HG03108 (cell line): ENCODE results near the gene NDC1.
"Not testable (repeated sequence)": the region's sequence is repeated elsewhere in the genome, so short reads cannot be mapped to it uniquely, and the experiment has no call there.

Experiments
- ATAC-seq: cut with Tn5 transposase; IDR thresholded peaks from one replicate; pipeline ENCODE4 v1.9.1; 2021; ENCODE audit warnings: moderate library complexity; ENCODE audit not compliant: unreplicated experiment

Gene NDC1, protein sequence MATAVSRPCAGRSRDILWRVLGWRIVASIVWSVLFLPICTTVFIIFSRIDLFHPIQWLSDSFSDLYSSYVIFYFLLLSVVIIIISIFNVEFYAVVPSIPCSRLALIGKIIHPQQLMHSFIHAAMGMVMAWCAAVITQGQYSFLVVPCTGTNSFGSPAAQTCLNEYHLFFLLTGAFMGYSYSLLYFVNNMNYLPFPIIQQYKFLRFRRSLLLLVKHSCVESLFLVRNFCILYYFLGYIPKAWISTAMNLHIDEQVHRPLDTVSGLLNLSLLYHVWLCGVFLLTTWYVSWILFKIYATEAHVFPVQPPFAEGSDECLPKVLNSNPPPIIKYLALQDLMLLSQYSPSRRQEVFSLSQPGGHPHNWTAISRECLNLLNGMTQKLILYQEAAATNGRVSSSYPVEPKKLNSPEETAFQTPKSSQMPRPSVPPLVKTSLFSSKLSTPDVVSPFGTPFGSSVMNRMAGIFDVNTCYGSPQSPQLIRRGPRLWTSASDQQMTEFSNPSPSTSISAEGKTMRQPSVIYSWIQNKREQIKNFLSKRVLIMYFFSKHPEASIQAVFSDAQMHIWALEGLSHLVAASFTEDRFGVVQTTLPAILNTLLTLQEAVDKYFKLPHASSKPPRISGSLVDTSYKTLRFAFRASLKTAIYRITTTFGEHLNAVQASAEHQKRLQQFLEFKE

DNA sequence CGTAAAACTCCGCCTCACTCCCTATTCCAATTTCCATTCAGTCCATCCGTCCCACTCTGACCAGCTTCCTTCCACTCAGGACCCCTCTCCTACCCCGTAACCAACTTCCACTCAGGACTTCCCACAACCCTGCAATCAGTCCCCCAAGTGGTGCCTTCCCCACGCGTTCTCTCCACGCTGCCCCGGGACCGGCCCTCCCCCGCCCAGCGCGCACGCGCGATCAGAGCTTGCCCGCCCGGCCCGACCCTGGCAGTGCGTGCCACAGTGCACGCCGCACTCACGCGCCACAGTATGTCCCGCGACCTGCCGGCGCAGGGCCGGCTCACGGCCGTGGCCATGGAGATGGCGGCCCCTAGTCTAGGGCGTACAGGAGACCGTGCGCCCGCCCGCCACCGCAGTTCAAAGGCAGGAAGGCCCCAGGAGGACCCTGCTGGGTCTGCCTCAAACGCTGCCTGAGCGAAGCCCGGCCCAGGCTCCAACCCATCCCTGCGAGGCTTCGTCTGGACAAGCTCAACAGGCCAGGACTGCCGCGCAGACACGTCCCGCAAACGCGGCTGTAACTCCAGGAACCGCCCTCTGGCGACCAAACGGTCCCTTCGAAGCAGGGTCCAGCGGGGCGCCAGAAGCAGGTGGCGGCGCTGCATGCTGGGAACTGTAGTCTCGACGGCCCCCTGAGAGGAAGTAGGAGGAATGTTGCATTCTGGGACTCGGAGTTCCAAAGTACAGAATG is at the start of gene NDC1:
Gene NDC1, minus strand, starts transcription at position 373 of the 730 bp plus-strand sequence. Its CDS starts 35 bp downstream, at position 338.
- ATAC-seq, result peak; percentile 84

DNA sequence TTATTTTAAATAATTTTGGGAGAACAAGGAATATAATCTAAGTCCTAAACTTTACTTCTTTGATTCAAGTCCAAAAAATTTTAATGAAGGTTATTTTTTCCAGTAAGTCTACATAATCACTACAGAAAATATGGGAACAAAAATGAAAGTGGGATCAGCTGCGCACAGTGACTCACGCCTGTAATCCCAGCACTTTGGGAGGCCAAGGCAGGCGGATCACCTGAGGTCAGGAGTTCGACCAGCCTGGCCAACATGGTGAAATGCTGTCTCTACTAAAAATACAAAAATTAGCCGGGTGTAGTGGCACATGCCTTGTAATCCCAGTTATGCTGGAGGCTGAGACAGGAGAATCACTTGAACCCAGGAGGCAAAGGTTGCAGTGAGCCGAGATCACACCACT is 45.5 kb upstream of the NDC1 start:
- ATAC-seq, result not testable (repeated sequence)

DNA sequence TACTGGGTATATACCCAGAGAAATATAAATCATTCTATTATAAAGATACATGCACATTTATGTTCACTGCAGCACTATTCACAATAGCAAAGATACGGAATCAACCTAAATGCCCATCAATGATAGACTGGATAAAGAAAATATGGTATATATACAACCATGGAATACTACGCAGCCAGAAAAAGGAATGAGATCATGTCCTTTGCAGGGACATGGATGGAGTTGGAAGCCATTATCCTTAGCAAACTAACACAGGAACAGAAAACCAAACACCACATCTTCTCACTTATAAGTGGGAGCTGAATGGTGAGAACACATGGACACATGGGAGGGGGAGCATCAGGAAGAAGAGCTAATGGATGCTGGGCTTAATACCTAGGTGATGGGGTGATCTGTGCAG is 43.8 kb upstream of the NDC1 start:
- not testable (repeated sequence) for ATAC-seq

DNA sequence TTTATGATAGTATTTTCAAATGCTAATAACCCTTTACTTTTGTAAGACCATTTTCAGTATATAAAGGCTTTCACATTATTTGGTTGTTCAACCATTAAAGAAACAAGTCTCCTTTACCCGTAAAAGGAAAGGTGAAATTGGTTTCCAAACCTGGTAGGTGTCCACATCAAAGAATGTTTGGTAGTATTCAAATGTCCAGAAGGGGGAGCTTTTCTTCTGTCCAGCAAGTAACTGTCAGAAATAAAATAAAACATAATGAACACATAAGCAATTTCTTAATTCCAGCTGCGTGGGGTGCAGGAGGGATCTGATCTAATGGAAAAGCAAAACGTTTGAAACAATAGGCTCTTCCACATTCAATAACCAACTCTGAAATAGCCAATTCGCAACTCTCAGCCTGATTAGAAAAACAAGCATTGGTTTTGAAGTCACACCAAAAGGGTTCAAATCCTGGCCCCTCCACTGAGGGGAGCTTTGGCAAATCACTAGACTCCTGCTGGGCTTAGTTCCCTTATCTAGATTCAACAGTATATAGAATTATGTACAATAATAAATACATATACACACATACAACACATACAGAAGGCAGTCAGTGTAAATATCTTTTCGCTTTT is 40.5 kb upstream of the NDC1 start:
- ATAC-seq, result no peak

DNA sequence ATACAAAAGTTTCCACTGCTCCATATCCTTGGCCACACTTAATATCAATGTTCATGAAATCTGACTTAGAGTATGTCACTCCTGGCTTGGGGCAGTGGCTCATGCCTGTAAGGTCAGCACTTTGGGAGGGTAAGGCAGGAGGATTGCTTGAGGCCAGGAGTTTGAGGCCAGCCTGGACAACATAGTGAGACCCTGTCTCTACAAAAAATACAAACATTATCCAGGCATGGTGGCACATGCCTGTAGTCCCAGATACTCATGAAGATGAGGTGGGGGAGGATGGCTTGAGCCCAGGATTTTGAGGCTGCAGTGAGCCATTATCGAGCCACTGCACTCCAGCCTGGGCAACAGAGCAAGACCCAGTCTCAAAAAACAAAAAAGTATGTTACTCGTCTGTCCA is 37.1 kb upstream of the NDC1 start:
- ATAC-seq, result not testable (repeated sequence)

DNA sequence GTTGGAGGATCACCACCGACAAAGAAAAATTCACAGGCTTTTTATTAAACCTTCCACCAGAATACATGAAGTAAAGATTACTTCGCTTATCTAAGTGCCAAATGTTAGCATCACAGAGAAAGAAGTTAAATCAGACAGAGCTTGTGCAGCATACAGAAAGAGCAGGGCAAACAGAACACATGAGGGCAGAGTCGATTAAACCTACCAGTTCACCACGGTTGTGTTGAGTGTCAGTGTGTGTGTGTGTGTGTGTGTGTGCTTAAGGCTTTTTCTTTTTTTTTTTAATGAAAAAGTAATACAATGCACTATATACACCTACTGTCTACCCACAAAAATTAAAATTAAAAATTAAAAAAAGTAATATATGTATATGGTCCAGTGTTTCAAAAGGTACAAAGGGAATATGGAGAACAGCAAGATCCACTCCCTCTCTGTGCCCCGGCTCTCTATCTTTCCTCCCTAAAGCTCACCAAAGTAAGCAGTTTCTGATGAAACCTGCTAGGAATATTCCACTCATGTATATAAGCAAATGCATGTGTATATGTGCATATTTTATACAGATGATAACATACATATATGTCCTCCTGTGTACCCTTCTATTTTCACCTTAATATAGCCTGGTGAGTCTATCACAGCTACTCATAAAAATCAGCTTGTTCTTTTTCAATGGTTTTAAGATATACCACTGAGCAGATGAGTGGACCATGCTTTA is 33.8 kb upstream of the NDC1 start:
- no peak for ATAC-seq

DNA sequence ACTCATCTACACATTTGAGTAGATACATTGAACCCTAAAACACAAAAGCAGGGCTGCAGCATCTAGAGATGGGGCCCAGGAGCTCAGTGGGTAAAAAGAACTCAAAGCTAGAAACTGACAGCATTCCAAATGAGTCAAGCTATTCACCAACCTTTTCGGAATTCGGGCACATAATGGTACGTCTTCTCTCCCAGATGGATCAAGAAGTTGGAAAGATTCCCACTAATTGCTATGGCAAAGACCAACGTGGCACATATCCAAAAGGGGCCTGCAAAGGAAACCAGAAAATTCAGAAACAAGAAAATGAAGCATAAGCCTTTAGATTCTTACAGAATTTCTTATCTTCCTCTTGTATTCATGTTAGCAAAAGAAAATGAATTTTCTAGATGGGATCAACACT is 33.1 kb upstream of the NDC1 start:
- no peak for ATAC-seq

DNA sequence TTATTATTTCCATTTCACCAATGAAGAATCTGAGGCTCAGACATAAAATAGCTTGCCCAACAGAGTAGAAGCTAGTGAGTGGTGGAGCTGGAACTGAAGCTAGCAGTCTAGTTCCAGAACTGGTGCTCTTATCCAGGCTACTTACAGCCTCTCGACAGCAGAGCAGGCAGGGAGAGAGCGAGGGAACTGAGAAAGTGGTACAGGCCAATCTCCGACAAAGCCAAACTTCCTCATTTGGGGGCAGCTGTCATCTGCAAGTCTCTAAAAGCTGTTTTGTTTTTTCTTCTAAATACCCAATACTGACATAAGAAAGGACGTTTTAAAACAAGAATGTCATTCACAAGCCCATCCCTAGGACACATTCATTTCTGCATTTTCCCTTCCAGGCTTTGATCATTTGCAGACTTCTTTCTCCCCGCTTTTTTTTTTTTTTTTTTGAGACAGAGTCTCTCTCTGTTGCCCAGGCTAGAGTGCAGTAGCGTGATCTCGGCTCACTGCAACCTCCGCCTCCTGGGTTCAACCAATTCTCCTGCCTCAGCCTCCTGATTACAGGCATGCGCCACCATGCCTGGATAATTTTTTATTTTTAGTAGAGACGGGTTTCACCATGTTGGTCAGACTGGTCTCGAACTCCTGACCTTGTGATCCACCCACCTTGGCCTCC is 31.5 kb upstream of the NDC1 start:
- ATAC-seq, result no peak

DNA sequence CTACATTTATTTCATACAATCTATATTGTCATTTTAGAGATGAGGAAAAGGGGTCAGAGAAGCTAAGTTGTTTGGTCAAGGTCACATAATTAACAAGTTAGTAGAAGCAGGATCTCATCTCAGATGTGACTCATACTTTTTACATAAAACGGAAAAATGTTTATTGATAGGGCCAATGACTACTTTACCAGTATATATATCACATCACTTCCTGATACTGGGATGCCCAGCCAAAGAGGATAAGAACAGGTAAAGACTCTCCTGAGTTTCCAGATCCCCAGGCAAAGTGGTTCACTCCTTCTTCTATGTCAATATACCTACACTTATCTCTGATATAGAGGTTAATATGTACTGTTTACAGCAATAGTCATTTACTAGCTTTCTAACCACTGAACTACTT is 30.5 kb upstream of the NDC1 start:
- ATAC-seq, result no peak

DNA sequence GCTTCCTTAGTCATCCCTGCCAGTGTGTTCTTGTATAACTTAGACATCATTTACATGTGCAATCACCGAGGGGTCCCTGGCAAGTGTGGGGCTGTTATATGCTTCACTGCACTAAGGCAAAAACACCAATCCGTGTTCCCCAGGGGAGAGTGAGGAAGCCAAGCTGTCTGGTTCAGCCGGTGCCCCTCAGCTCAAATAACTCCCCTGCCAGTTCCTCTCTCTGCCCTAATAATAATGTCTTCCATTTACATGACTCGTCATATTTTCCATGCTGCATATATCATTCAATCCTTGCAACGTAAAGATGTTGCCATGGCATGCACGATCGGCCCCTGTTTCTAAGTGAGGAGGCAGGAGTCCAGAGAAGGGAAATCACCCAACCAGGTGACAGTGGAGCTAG is 24.4 kb upstream of the NDC1 start:
- ATAC-seq, result no peak

DNA sequence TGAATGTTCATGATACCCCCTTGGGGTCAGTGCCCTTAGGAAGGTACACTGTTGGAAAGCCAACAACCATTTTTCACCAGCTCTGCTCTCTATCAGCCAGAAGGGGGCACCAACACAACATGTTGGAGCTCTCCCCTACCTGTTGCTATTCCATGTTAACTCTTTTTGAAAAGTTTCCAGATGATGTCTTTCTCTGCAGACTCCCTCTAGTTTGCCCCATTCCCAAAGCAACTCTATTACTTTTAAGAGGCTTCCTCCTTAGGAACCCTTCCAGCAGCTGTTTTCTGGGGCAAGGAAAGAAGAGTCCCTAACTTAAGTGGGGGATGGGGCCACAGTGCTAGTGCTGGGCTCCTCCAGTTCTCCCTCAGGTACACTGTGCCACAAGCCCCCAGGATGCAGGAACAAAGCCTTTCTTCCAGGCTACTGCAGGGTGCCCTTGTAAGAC is 22.9 kb upstream of the NDC1 start:
- ATAC-seq, result peak; percentile 61

DNA sequence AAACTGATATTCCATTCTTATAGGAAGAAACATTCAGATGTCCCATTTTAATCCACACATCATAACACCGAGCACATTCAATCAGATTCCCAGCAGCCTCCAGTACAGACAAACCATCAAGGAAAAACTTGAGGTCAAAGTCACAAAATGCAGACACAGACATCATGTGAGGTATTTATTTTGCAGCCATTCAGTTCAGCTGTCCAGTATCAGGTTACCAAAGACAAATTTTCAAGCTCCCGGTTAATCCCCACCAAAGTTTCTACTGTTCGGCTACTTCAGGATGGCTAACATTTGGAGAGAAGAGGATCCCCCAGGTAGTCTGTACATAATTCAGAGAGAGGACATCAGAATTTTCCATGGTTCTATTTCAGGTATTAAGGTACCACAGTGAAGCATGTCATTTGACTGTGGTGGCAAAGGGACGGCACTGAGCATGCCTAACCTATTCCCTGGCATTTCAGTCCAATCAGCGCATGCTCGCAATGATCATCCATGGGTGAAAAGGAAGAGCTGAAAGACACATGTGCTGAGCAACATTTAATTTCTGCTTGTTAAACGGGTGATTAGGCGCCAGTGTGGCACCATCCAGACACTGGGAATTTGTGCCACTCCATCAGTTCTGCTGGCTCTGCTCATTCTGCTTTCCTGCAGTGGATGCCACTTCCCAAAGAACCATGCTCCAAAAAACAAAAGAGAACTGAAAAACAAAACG is 13.6 kb upstream of the NDC1 start:
- no peak for ATAC-seq

DNA sequence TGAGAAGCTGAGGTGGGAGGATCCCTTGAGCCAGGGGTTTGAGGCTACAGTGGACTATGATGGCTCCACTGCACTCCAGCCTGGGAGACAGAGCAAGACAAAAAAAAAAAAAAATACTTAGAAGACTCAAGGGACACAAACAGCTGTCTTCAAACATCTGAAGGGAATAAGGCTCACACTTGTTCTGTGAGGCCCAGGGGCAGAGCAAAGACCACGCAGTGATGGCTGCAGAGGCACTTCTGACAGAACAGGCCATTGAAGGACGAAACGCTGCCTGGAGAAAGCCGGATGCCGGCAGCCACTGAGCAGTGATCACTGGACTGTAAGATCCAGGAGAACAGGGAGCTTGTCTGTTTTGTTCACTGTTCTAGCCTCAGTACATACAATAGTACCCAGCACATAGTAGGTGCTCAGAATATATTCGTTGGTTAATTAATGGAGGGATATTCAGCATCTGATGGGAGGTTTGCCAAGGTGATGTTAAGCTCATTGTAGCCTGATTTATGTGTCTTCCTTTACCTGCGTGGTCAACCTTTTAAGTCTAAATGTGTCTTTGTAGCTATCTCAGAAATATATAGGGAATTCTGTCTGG is 12.1 kb upstream of the NDC1 start:
- ATAC-seq, result no peak

DNA sequence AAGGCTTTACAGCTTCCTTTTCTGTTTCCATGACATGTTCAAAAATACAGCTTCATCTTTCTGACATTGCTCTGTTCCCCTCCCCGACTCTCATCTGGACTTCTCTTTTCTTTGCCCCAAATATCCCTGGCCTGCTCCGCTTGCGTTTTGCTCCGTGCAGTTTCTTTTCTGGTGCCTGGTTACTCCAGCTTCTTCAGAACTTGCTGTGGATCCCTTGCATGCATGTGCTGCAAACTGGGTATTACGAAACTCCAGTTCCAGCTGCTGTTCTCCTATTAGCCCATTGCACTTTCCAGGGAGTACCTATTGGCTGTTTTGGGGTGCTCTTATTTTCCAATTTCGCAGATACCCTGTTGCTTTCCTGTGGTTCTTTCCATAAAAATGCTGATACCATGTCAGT is 9.9 kb upstream of the NDC1 start:
- ATAC-seq, result no peak

DNA sequence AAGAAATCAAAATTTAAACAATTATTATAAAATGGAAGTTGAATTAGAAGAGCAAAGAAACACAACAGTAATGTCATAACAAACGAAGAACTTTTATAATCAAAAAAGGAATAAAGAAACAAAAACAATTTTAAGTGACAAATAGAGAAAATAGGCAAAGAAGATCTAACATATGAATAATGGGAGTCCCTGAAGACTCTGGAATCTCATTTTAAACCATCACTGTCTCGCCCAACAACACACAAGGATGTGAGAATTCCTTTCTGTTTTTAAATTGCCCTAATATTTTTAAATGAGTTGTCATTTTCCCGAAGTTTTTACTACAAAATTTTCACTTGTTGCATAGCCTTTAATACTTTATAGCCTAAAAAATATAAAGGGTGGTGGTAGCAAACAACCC is 4.3 kb upstream of the NDC1 start:
- no peak for ATAC-seq

DNA sequence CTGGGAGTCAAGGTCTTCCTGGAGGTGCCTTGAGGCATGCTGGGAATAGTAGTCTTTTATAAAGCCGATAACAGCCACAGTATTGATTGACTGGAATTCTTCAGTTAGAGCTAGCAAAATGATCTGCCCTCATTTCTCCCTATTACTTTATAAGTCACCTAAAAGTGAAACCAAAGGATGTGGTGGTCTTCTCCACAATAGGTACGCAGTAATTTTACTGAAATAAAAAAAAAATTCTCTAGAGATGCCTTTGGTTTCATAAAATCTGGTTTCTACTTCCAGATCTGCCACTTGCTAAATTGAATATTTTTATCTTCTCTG is 518 bp upstream of the NDC1 start:
- ATAC-seq, result no peak

DNA sequence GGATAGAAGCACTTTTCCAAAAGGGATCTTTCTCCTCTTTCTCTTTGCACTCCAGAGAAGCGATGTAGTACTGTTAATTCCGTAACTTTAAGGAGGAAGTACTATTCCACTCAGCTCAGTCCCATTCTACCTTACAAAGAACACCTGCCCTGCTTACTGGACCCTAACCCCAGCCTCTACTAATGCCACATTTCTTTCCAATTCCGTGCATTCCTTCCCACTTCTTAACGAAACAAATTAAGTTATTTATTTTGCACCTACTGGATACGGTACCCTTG is 511 bp downstream of the NDC1 start:
- ATAC-seq, result no peak

DNA sequence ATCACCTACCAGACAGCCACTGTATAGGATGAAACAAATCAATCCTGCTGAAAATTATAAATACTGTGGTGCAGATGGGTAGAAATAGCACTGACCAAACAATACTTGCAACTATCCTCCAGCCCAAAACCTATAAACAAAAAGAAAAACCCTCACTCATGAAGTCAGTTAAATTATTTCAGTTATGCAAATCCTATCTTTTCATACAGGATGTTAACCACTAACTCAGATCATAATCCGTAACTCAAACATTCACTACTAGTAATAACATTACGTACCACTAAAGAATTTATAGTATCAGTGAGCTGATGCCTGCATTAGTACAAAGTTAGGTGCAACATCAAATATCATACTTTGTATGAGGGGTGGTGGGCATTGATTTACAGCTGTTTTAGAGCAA is 2.6 kb downstream of the NDC1 start:
- ATAC-seq, result no peak

DNA sequence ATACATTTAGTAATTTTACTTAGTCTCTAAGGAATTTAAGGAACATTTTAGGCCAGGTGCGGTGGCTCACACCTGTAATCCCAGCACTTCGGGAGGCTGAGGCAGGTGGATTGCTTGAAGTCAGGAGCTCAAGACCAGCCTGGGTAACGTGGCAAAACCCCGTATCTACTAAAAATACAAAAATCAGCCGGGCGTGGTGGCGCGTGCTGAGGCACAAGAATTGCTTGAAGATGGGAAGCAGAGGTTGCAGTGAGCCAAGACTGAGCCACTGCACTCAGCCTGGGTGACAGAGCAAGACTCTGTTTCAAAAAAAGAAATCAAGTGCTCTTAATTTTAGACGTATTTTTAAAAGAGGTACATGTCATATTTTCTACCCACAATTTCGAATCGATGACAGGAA is 3.3 kb downstream of the NDC1 start:
- ATAC-seq, result no peak

DNA sequence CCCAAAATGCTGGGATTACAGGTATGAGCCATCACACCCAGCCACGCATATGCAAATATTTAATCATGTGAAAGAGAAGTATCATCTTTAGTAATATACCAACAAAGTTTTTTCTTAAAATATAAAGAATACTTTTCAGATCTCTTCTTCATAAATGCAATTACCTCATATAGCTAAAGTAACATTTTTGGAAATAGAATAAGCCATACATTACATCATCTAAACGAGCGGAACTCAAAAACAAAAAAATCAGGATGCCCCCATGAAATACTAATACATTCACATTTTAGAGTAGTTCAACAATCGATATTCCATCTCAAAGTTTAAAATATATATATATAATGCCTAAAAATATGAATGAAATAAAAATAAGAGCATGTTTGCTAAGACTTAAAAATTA is 4.7 kb downstream of the NDC1 start:
- ATAC-seq, result no peak
